ENCODE measurements around the gene VSIG2.

Gene VSIG2

GRCh38 chr11:124752471-124753102 lies 532 bp upstream of the VSIG2 start:
- H3K4me3 ChIP-seq (ENCODE audit: low read depth, low read length), result no peak overlapping the region
- DNase-seq (ENCODE audit: low read depth), result no peak

- DNase-seq (ENCODE audit: low read depth), result no peak
- H3K4me3 ChIP-seq (ENCODE audit: low read depth, low read length), result no peak overlapping the region
Measured at GRCh38 chr11:124751391-124751740, 689 bp downstream of the VSIG2 start.

GRCh38 chr11:124749912-124750311 lies 2.1 kb downstream of the VSIG2 start:
- H3K4me3 ChIP-seq (ENCODE audit: low read depth, low read length), result no peak overlapping the region
- DNase-seq (ENCODE audit: low read depth), result no peak

GRCh38 chr11:124748481-124749343 lies 3.3 kb downstream of the VSIG2 start:
- H3K4me3 ChIP-seq (ENCODE audit: low read depth, low read length), result no peak overlapping the region
- no peak for DNase-seq (ENCODE audit: low read depth)

- H3K4me3 ChIP-seq (ENCODE audit: low read depth, low read length), result no peak overlapping the region
- DNase-seq (ENCODE audit: low read depth), result no peak
Measured at GRCh38 chr11:124748100-124748418, 4.0 kb downstream of the VSIG2 start.

- H3K4me3 ChIP-seq (ENCODE audit: low read depth, low read length), result no peak overlapping the region
- no peak for DNase-seq (ENCODE audit: low read depth)
Measured at GRCh38 chr11:124747406-124748099, 4.5 kb downstream of the VSIG2 start.

GRCh38 chr11:124746621-124747243 lies 5.3 kb downstream of the VSIG2 start:
- peak overlapping the region; percentile 59 for H3K4me3 ChIP-seq (ENCODE audit: low read depth, low read length)
- DNase-seq (ENCODE audit: low read depth), result no peak

- peak overlapping the region; percentile 59 for H3K4me3 ChIP-seq (ENCODE audit: low read depth, low read length)
- DNase-seq (ENCODE audit: low read depth), result no peak
Measured at GRCh38 chr11:124745835-124746620, 6.0 kb downstream of the VSIG2 start.

GRCh38 chr11:124745270-124745834 lies 6.7 kb downstream of the VSIG2 start:
- DNase-seq (ENCODE audit: low read depth), result no peak
- peak overlapping the region; percentile 59 for H3K4me3 ChIP-seq (ENCODE audit: low read depth, low read length)

- no peak overlapping the region for H3K4me3 ChIP-seq (ENCODE audit: low read depth, low read length)
- no peak for DNase-seq (ENCODE audit: low read depth)
Measured at GRCh38 chr11:124743050-124743449, 9.0 kb downstream of the VSIG2 start.

- H3K4me3 ChIP-seq (ENCODE audit: low read depth, low read length), result no peak overlapping the region
- no peak for DNase-seq (ENCODE audit: low read depth)
Measured at GRCh38 chr11:124742555-124742954, 9.5 kb downstream of the VSIG2 start.

GRCh38 chr11:124740277-124740882 lies 11.7 kb downstream of the VSIG2 start:
- DNase-seq (ENCODE audit: low read depth), result no peak
- peak overlapping the region; percentile 59 for H3K4me3 ChIP-seq (ENCODE audit: low read depth, low read length)

- H3K4me3 ChIP-seq (ENCODE audit: low read depth, low read length), result peak within 1 kb of the TSS; percentile 59
Measured at GRCh38 chr11:124739479-124740276, 12.4 kb downstream of the VSIG2 start, which contains the start of gene NRGN. Gene NRGN, plus strand, starts transcription at chr11:124739942. Its CDS starts 143 bp downstream, at chr11:124740085.

GRCh38 chr11:124738713-124739478 lies 13.2 kb downstream of the VSIG2 start:
- H3K4me3 ChIP-seq (ENCODE audit: low read depth, low read length), result peak overlapping the region; percentile 59
- no peak for DNase-seq (ENCODE audit: low read depth)

More at GRCh38 chr11:124739479-124740276, 12.4 kb downstream of the VSIG2 start, which contains the start of gene NRGN:
- peak; percentile 60 for DNase-seq (ENCODE audit: low read depth)

- DNase-seq (ENCODE audit: low read depth), result no peak
- no peak overlapping the region for H3K4me3 ChIP-seq (ENCODE audit: low read depth, low read length)
Measured at GRCh38 chr11:124737638-124738305, 14.3 kb downstream of the VSIG2 start.

GRCh38 chr11:124736736-124737135 lies 15.3 kb downstream of the VSIG2 start:
- DNase-seq (ENCODE audit: low read depth), result no peak
- no peak overlapping the region for H3K4me3 ChIP-seq (ENCODE audit: low read depth, low read length)

Data from skeletal muscle cell (primary cell).